ENCODE results near the gene ZEB2.

DNA sequence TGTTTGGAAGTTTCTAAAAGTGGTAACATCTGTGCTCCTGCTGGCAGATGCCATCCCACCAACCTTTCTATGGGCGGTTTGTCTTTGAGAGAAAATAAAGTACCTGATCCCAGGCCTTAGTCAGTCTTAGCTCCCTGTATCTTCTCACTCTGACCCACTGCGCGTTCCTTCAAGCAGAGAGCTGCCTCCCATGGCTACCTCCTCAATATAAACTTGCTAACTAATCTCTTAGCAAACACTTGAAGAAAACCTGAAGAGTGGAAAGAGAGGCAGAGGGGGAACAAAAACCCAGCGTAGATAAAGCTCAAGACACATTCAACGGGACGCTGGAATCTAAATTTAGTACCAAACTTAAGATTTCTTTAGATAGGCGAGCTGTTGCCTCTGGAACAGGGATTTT is 17.6 kb downstream of the ZEB2 start:
- TF ChIP-seq, protein P1, sequence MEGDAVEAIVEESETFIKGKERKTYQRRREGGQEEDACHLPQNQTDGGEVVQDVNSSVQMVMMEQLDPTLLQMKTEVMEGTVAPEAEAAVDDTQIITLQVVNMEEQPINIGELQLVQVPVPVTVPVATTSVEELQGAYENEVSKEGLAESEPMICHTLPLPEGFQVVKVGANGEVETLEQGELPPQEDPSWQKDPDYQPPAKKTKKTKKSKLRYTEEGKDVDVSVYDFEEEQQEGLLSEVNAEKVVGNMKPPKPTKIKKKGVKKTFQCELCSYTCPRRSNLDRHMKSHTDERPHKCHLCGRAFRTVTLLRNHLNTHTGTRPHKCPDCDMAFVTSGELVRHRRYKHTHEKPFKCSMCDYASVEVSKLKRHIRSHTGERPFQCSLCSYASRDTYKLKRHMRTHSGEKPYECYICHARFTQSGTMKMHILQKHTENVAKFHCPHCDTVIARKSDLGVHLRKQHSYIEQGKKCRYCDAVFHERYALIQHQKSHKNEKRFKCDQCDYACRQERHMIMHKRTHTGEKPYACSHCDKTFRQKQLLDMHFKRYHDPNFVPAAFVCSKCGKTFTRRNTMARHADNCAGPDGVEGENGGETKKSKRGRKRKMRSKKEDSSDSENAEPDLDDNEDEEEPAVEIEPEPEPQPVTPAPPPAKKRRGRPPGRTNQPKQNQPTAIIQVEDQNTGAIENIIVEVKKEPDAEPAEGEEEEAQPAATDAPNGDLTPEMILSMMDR (IDR thresholded peaks at IDR 0.05; ENCODE audit: low read length), result no peak
- no peak for TF ChIP-seq EZH2 (IDR thresholded peaks at IDR 0.05; ENCODE audit: borderline replicate concordance, low read length)
